H1 (cell line): ENCODE data around the gene RCBTB2. TPM values are rescaled to one million over a fixed set of nuclear protein-coding genes. Genes with fewer than 3 reads are reported as not detected.

ENCODE experiments used
- CTCF ChIA-PET: fragments of 300-600 bp; sonication (Branson Sonifier 250); formaldehyde crosslinking; loops from one replicate; lab custom pipeline; 2021; ENCODE audit not compliant: partially characterized antibody; lab: Charles Lee
- POLR2A ChIA-PET: fragments of 300-600 bp; sonication (Branson Sonifier 250); formaldehyde crosslinking; loops from one replicate; lab custom pipeline; 2021; ENCODE audit warnings: inconsistent platforms; ENCODE audit not compliant: partially characterized antibody; lab: Charles Lee
- DNase-seq, 2 experiments: peaks; one replicate each; pipeline versions ENCODE4 v3.0.0 to v3.0.0-alpha.2; 2010 to 2022; ENCODE audit warnings: low spot score in 2 of 2, low read depth in 1 of 2, mixed read lengths in 1 of 2
- FAIRE-seq: peaks from 2 replicates; lab custom pipeline; 2011; peaks lifted over from hg19 to GRCh38; lab: Jason Lieb, UNC
- H2AFZ ChIP-seq: 2 replicates; pipeline ENCODE4 v1.8.1; 2012; ENCODE audit warnings: low read length, inconsistent platforms
- H2AK5ac ChIP-seq: 2 replicates; pipeline ENCODE4 v1.6.1; 2013; ENCODE audit warnings: low read depth, low read length
- H2BK120ac ChIP-seq: replicated peaks from 2 replicates; pipeline ENCODE3; 2013; ENCODE audit warnings: low read depth, low read length, inconsistent platforms
- H2BK12ac ChIP-seq: 2 replicates; pipeline ENCODE4 v1.6.1; 2013; ENCODE audit warnings: low read depth, low read length
- H2BK15ac ChIP-seq: 2 replicates; pipeline ENCODE4 v1.6.1; 2013; ENCODE audit warnings: low read length
- H2BK20ac ChIP-seq: 2 replicates; pipeline ENCODE4 v1.6.1; 2013; ENCODE audit warnings: low read length
- H2BK5ac ChIP-seq: 2 replicates; pipeline ENCODE4 v1.6.1; 2013; ENCODE audit warnings: low read depth, low read length
- H3K14ac ChIP-seq: 2 replicates; pipeline ENCODE4 v1.6.1; 2013; ENCODE audit warnings: inconsistent platforms; ENCODE audit not compliant: insufficient read length
- H3K18ac ChIP-seq: 2 replicates; pipeline ENCODE4 v1.6.1; 2013; ENCODE audit warnings: low read length; ENCODE audit errors: extremely low read depth
- H3K23ac ChIP-seq: 2 replicates; pipeline ENCODE4 v1.6.1; 2013; ENCODE audit warnings: inconsistent platforms; ENCODE audit not compliant: insufficient read length
- H3K23me2 ChIP-seq: 2 replicates; pipeline ENCODE4 v1.6.1; 2013; ENCODE audit warnings: low read depth, low read length
- H3K27ac ChIP-seq: 2 replicates; pipeline ENCODE4 v1.6.1; 2011; ENCODE audit warnings: low read depth, low read length, inconsistent platforms
- H3K27me3 ChIP-seq, 4 experiments: replicated peaks in 1 of 4; 1 replicate in 1 of 4; 2 replicates in 3 of 4; pipeline versions ENCODE4 v1.6.1 to v1.8.1; 2011 to 2013; ENCODE audit warnings: low read length in 3 of 4, mild to moderate bottlenecking in 3 of 4, inconsistent platforms in 2 of 4, mixed read lengths in 2 of 4, moderate library complexity in 1 of 4; ENCODE audit not compliant: control insufficient read depth in 3 of 4, insufficient read depth in 3 of 4; ENCODE audit errors: extremely low read depth in 1 of 4
- H3K36me3 ChIP-seq, 4 experiments: 2 replicates each; pipeline versions ENCODE4 v1.6.1 to v1.8.1; 2011 to 2013; ENCODE audit warnings: mild to moderate bottlenecking in 4 of 4, low read length in 3 of 4, moderate library complexity in 2 of 4, control low read depth in 1 of 4, inconsistent platforms in 1 of 4; ENCODE audit not compliant: insufficient read depth in 4 of 4, control insufficient read depth in 2 of 4
- H3K4ac ChIP-seq: replicated peaks from 2 replicates; pipeline ENCODE3; 2013; ENCODE audit warnings: low read length, low read depth, mixed read lengths, inconsistent platforms; ENCODE audit not compliant: insufficient read length
- H3K4me1 ChIP-seq, 4 experiments: replicated peaks in 1 of 4; 1 replicate in 1 of 4; 2 replicates in 3 of 4; pipeline versions ENCODE4 v1.6.1 to v1.8.1; 2011 to 2013; ENCODE audit warnings: low read length in 3 of 4, inconsistent platforms in 2 of 4, mixed read lengths in 1 of 4; ENCODE audit not compliant: insufficient read depth in 4 of 4, control insufficient read depth in 3 of 4
- H3K4me2 ChIP-seq, 2 experiments: 2 replicates each; pipeline versions ENCODE4 v1.6.1 to v1.8.1; 2011 to 2013; ENCODE audit warnings: low read depth in 2 of 2, low read length in 2 of 2, control low read depth in 1 of 2, inconsistent platforms in 1 of 2, mild to moderate bottlenecking in 1 of 2; ENCODE audit not compliant: insufficient read depth in 1 of 2
- H3K4me3 ChIP-seq, 4 experiments: fragments of 200-600, 300-600 bp in 1 of 4; sonication (generic), shearing (Covaris generic), sonication (Bioruptor Twin) in 1 of 4; 2 replicates each; pipeline versions ENCODE4 v1.5.1 to v1.8.1; 2011 to 2016; ENCODE audit warnings: low read length in 4 of 4, low read depth in 3 of 4, control low read depth in 2 of 4, inconsistent platforms in 2 of 4, mild to moderate bottlenecking in 2 of 4, mixed read lengths in 1 of 4, moderate library complexity in 1 of 4; ENCODE audit not compliant: insufficient read depth in 2 of 4; ENCODE audit errors: extremely low read depth in 1 of 4
- H3K56ac ChIP-seq: replicated peaks from 2 replicates; pipeline ENCODE3; 2013; ENCODE audit warnings: low read depth, mild to moderate bottlenecking, mixed read lengths, low read length, inconsistent platforms; ENCODE audit not compliant: insufficient read length
- H3K79me1 ChIP-seq: 2 replicates; pipeline ENCODE4 v1.6.1; 2013; ENCODE audit warnings: low read depth, low read length, control low read depth
- H3K79me2 ChIP-seq, 2 experiments: 2 replicates each; pipeline versions ENCODE4 v1.6.1 to v1.8.1; 2012 to 2013; ENCODE audit warnings: low read length in 2 of 2, mild to moderate bottlenecking in 2 of 2, inconsistent platforms in 1 of 2; ENCODE audit not compliant: insufficient read depth in 2 of 2, control insufficient read depth in 1 of 2
- H3K9ac ChIP-seq, 4 experiments: replicated peaks in 1 of 4; 1 replicate in 1 of 4; 2 replicates in 3 of 4; pipeline versions ENCODE4 v1.6.1 to v1.8.1; 2011 to 2013; ENCODE audit warnings: low read depth in 3 of 4, low read length in 3 of 4, control low read depth in 2 of 4, mild to moderate bottlenecking in 2 of 4, moderate library complexity in 2 of 4, inconsistent platforms in 1 of 4; ENCODE audit errors: extremely low read depth in 1 of 4
- H3K9me3 ChIP-seq, 2 experiments: 2 replicates each; pipeline versions ENCODE4 v1.6.1 to v1.8.1; 2012 to 2013; ENCODE audit warnings: mild to moderate bottlenecking in 2 of 2, moderate library complexity in 2 of 2, control low read depth in 1 of 2, inconsistent platforms in 1 of 2, low read depth in 1 of 2, low read length in 1 of 2, mixed read lengths in 1 of 2; ENCODE audit not compliant: insufficient read depth in 2 of 2
- H4K20me1 ChIP-seq, 2 experiments: replicated peaks in 1 of 2; 2 replicates each; pipeline versions ENCODE3 to v1.8.1; 2011 to 2013; ENCODE audit warnings: inconsistent platforms in 2 of 2, low read length in 2 of 2, mild to moderate bottlenecking in 1 of 2; ENCODE audit not compliant: insufficient read depth in 2 of 2, control insufficient read depth in 1 of 2
- H4K5ac ChIP-seq: 2 replicates; pipeline ENCODE4 v1.6.1; 2013; ENCODE audit warnings: low read length, low read depth, mixed read lengths, inconsistent platforms; ENCODE audit not compliant: insufficient read length
- H4K8ac ChIP-seq: 2 replicates; pipeline ENCODE4 v1.8.0; 2013; ENCODE audit warnings: mild to moderate bottlenecking, moderate library complexity, low read length, inconsistent platforms; ENCODE audit not compliant: insufficient read depth; ENCODE audit errors: extremely low read depth
- H4K91ac ChIP-seq: replicated peaks from 2 replicates; pipeline ENCODE3; 2013; ENCODE audit warnings: low read length, mixed read lengths, inconsistent platforms; ENCODE audit not compliant: insufficient read length
- BACH1 ChIP-seq: IDR thresholded peaks from 2 replicates; pipeline ENCODE4 v1.6.1; 2012; ENCODE audit warnings: low read length, improper control_type of control experiment
- CBX8 ChIP-seq: fragments of 300-800, 300-1000 bp; sonication (generic); IDR thresholded peaks from 2 replicates; pipeline ENCODE4 v1.7.1; 2016; ENCODE audit warnings: low read depth, low read length, borderline replicate concordance
- FOSL1 ChIP-seq: IDR thresholded peaks from 2 replicates; pipeline ENCODE4 v1.6.1; 2011; ENCODE audit warnings: mild to moderate bottlenecking, low read depth, low read length, moderate library complexity; ENCODE audit not compliant: insufficient read depth
- HDAC2 ChIP-seq, 2 experiments: fragments of 300-600 bp in 1 of 2; sonication (generic) in 1 of 2; IDR thresholded peaks; 2 replicates each; pipeline ENCODE4 v1.6.1; 2011 to 2012; ENCODE audit warnings: low read depth in 2 of 2, low read length in 2 of 2, mild to moderate bottlenecking in 2 of 2, moderate library complexity in 2 of 2, borderline replicate concordance in 1 of 2, inconsistent platforms in 1 of 2
- HDAC6 ChIP-seq: IDR thresholded peaks from one replicate; pipeline ENCODE4 v1.7.1; 2012; ENCODE audit warnings: low read depth, mild to moderate bottlenecking, inconsistent platforms, low read length, moderate library complexity
- KDM4A ChIP-seq: IDR thresholded peaks from one replicate; pipeline ENCODE4 v1.7.1; 2012; ENCODE audit warnings: low read depth, mild to moderate bottlenecking, moderate library complexity, low read length, inconsistent platforms; ENCODE audit not compliant: severe bottlenecking
- KDM5A ChIP-seq: fragments of 200-600 bp; IDR thresholded peaks from 2 replicates; pipeline ENCODE4 v1.7.1; 2012; ENCODE audit warnings: mild to moderate bottlenecking, low read length, inconsistent platforms, mixed read lengths
- RXRA ChIP-seq: IDR thresholded peaks from 2 replicates; pipeline ENCODE4 v1.6.1; 2011; ENCODE audit warnings: low read depth, mild to moderate bottlenecking, low read length, moderate library complexity; ENCODE audit not compliant: insufficient read depth
- SAP30 ChIP-seq: fragments of 300-600 bp; sonication (generic); IDR thresholded peaks from 2 replicates; pipeline ENCODE4 v1.7.1; 2012; ENCODE audit warnings: low read length, moderate library complexity, mild to moderate bottlenecking, inconsistent platforms; ENCODE audit not compliant: insufficient read depth, insufficient replicate concordance
- SP2 ChIP-seq: IDR thresholded peaks from 2 replicates; pipeline ENCODE4 v1.6.1; 2012; ENCODE audit warnings: mild to moderate bottlenecking, low read length, inconsistent platforms
- TBP ChIP-seq: IDR thresholded peaks from 2 replicates; pipeline ENCODE4 v1.6.1; 2011; ENCODE audit warnings: low read depth, low read length, improper control_type of control experiment
- ZNF274 ChIP-seq: IDR thresholded peaks from 2 replicates; pipeline ENCODE4 v1.7.0; 2012; ENCODE audit warnings: low read length, borderline replicate concordance; ENCODE audit errors: extremely low read depth
- WGBS, 2 experiments: shearing (Covaris generic) in 1 of 2; methylation state at CpG; one replicate each; pipeline versions ENCODE4 v1.1.6 to v1.1.7; 2013 to 2015; ENCODE audit warnings: low lambda C conversion rate in 2 of 2, mixed read lengths in 2 of 2, inconsistent platforms in 1 of 2, low coverage in 1 of 2, missing lambda C conversion rate in 1 of 2; ENCODE audit not compliant: insufficient replicate concordance in 2 of 2, insufficient coverage in 1 of 2, insufficient read length in 1 of 2; ENCODE audit errors: extremely low coverage in 1 of 2, missing lambda C conversion rate in 1 of 2; 5-methylcytosine and 5-hydroxymethylcytosine counted together
- polyA plus RNA-seq, 7 experiments: library from polyadenylated mRNA; depleted of rRNA in 3 of 7; stranded (reverse) in 5 of 7; unstranded in 2 of 7; fragments of >200 nt in 5 of 7; fragments of 200-250 nt in 2 of 7; gene quantifications; 1 replicate in 5 of 7; 2 replicates in 1 of 7; 4 replicates in 1 of 7; pipeline versions ENCODE4 v1.2.1 to v1.2.3, GENCODE V29; 2011 to 2013; ENCODE audit warnings: missing spikeins in 2 of 7, mixed read lengths in 2 of 7
- total RNA-seq: library from RNA; stranded (reverse); fragmentation: NEBNext Ultra II Directional; extraction: Animal tissue kit (Norgen Biotek cat#: 25700); gene quantifications from 2 replicates; pipeline ENCODE4 v1.2.1, GENCODE V29; 2021
- TF ChIP-seq, protein P1 (sequence below): IDR thresholded peaks from 2 replicates; pipeline ENCODE4 v1.6.1; 2012; ENCODE audit warnings: inconsistent platforms

The RCBTB2 gene
- total and polyA plus RNA-seq, 2 of the 8 experiments (the other 6 are each of a cell fraction or from before 2014, with no cell fraction given) = 5.2 to 8.4 TPM

DNA sequence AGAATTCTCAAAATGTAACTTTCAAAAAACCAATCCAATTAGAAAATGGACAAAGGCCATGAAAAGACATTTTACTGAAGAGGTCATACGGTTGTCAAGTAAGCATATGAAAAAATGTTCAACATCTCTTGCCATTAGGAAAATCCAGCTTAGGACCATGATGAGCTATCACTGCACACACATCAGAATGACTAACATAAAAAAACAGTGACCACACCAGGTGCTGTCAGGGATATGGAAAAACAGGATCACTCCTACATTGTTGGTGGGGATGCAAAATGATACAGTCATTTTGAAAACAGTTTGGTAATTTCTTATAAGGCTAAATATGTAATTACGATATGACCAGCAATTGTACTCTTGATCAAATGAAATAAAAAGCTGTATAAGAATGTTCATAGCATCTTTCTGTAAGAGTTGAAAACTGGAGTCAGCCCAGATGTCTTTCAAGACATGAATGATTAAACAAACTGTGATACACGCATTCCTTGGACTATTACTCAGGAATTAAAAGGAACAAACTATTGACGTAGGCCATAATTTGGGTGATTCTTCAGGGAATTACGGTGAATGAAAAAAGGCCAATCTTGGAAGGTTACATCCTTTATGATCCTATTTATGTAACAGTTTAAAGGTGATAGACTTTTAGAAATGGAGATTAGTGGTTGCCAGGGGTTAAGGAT, 26.9 kb upstream of the RCBTB2 start:
- Histone ChIP-seq H3K4me2 (no peak overlapping the region), H4K5ac (no peak overlapping the region), H2BK12ac (no peak overlapping the region), H3K9ac (no peak overlapping the region), H4K20me1 (no peaks in the 10 kb centered on the region), H2BK20ac (no peak overlapping the region), H3K27ac (no peak overlapping the region), H3K79me1 (no peaks in the 10 kb centered on the region), H3K23me2 (no peaks in the 10 kb centered on the region), H3K27me3 (no peaks in the 10 kb centered on the region), H3K4me1 (no peaks in the 10 kb centered on the region), H2AFZ (no peak overlapping the region), H3K9me3 (peaks cover 4 to 5% of the 10 kb centered on the region in 2 experiments; a peak in 2 of 4 replicates), H2BK120ac (no peak overlapping the region), H3K56ac (no peak overlapping the region), H2AK5ac (no peak overlapping the region), H3K79me2 (no peaks in the 10 kb centered on the region), H3K14ac (no peak overlapping the region), H3K4me3 (no peak overlapping the region), H3K4ac (no peak overlapping the region), H3K36me3 (no peaks in the 10 kb centered on the region), H3K23ac (no peak overlapping the region), H4K8ac (no peak overlapping the region), H4K91ac (no peak overlapping the region), H3K18ac (no peak overlapping the region), H2BK15ac (no peak overlapping the region), H2BK5ac (no peak overlapping the region)
- WGBS, 2 experiments = 92% methylated on average over 5 of the region's 5 CpGs; no CpG with 5 or more reads in 1 of the 2 experiments
- DNase-seq (no peak), FAIRE-seq (no peak)
- ChIA-PET CTCF (no interaction called here), POLR2A (no interaction called here)
- no peak for TF ChIP-seq KDM4A
- no peak for TF ChIP-seq SP2
- no peak for TF ChIP-seq HDAC6
- TF ChIP-seq TBP = no peak
- no peak for TF ChIP-seq BACH1
- no peak for TF ChIP-seq KDM5A
- TF ChIP-seq ZNF274 = no peak
- TF ChIP-seq SAP30 = no peak
- TF ChIP-seq CBX8 = no peak
- TF ChIP-seq, protein P1, sequence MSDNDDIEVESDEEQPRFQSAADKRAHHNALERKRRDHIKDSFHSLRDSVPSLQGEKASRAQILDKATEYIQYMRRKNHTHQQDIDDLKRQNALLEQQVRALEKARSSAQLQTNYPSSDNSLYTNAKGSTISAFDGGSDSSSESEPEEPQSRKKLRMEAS = no peak
- TF ChIP-seq FOSL1 = no peak
- no peak for TF ChIP-seq HDAC2 (IDR thresholded peaks at IDR 0.05; ENCODE audit: borderline replicate concordance in 1 of 2, low read depth in 2 of 2, low read length in 2 of 2)
- no peak for TF ChIP-seq RXRA
